H1 (cell line): Measurements from ENCODE around the gene VASH1. TPM values are rescaled to one million over a fixed set of nuclear protein-coding genes. Genes with fewer than 3 reads are reported as not detected.

Experiments
- CTCF ChIP-seq, 3 experiments: IDR thresholded peaks; 1 replicate in 2 of 3; 2 replicates in 1 of 3; pipeline versions ENCODE4 v1.5.1 to v1.6.1; 2011; ENCODE audit warnings: low read length in 3 of 3, mild to moderate bottlenecking in 3 of 3, inconsistent platforms in 2 of 3, low read depth in 1 of 3, moderate library complexity in 1 of 3; ENCODE audit not compliant: insufficient read depth in 1 of 3; ENCODE audit errors: control extremely low read depth in 1 of 3
- EZH2 ChIP-seq: fragments of 200-600 bp; sonication (generic); IDR thresholded peaks from 2 replicates; pipeline ENCODE4 v1.7.1; 2012; ENCODE audit warnings: low read depth, mild to moderate bottlenecking, moderate library complexity, low read length, inconsistent platforms; ENCODE audit not compliant: severe bottlenecking
- SP1 ChIP-seq: IDR thresholded peaks from 2 replicates; pipeline ENCODE4 v1.6.1; 2011; ENCODE audit warnings: low read depth, low read length
- polyA plus RNA-seq, 7 experiments: library from polyadenylated mRNA; depleted of rRNA in 3 of 7; stranded (reverse) in 5 of 7; unstranded in 2 of 7; fragments of >200 nt in 5 of 7; fragments of 200-250 nt in 2 of 7; gene quantifications; 1 replicate in 5 of 7; 2 replicates in 1 of 7; 4 replicates in 1 of 7; pipeline versions ENCODE4 v1.2.1 to v1.2.3, GENCODE V29; 2011 to 2013; ENCODE audit warnings: missing spikeins in 2 of 7, mixed read lengths in 2 of 7
- total RNA-seq: library from RNA; stranded (reverse); fragmentation: NEBNext Ultra II Directional; extraction: Animal tissue kit (Norgen Biotek cat#: 25700); gene quantifications from 2 replicates; pipeline ENCODE4 v1.2.1, GENCODE V29; 2021

The VASH1 gene
- total and polyA plus RNA-seq, 2 of the 8 experiments (the other 6 are each of a cell fraction or from before 2014, with no cell fraction given) = 3.1 to 6.4 TPM

DNA sequence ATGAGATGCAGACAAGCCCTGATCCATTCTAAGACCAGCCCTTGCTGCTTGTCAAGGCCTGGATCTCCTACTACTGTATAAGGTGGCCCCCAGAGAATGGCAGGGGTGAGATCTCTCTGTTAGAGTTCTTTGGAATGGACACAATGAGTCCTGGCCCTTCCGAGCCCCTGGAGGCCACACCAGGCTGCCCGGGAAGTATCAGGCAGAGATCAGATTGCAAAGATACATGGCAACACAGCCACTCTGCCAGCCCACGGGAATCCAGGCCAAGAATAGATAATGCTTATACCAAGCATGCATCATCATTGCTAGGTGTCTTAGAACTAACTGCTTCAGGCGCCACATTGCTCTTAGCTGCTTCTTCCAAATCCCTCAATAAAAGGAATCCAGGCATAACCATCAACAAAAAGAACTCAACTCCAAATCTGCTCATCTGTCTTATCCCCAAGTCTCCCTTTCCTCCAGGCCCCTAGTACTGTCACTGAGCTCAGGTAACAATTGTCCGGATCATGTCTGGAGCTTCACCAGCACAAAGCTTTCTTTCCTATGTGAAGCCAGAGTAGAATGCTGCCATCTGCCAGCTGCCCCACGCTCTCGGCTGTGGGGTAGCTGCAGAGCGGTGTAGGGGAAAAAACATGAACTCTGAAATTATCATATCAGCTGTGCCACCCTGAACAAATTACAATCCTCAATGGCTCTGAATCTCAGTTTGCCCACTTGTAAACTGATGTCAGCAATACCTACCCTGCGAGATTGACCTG, 5.5 kb upstream of the VASH1 start (continued):
- TF ChIP-seq CTCF (IDR thresholded peaks at IDR 0.05; ENCODE audit: control extremely low read depth in 1 of 3, insufficient read depth in 1 of 3, low read depth in 1 of 3, low read length in 3 of 3) (no peak), SP1 (no peak), EZH2 (no peak)
